Measurements from ENCODE around the gene PVR. TPM values are rescaled to one million over a fixed set of nuclear protein-coding genes. Genes with fewer than 3 reads are reported as not detected.
"Not testable (repeated sequence)": the region's sequence is repeated elsewhere in the genome, so short reads cannot be mapped to it uniquely, and the experiment has no call there.

Gene PVR
- total and polyA plus RNA-seq, 4 donors = 11.4 to 49.0 (median 32.1) TPM

DNA sequence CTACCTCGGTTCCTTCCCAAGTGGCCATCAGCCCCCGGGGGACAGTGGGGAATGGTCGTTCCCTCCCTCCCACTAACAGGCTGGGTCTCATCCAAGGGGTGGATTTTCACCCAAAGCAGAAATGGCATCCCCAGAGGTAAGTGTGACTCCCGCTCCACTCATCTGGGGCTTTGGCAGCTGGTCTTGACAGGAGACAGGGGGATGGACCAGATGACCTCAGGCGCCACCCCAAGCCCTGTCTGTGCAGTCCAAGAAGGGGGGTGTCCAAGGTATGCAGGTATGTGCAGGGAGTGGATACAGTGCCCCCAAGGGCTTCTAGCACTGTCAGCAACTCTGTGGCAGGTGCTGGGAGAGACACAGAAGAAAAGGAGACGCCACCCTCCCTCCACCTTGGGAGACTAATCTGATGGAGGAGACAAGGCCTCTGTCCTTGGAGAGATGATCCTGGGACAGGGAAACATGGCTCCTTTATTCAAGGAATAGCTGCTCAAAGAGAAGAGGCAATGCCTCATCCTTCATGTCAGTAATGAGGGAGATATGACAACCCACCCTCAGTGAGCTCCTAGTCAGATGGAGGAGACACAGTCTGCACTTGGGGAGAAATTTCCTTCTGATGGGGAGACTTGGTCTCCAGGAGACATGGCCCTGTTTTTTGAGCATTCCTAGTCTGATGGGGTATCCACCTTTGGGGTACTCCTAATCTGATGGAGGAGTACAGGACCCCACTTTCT lies 63.0 kb downstream of the PVR start:
- Histone ChIP-seq H3K27me3 (ENCODE audit: control insufficient read depth in 4 of 4, insufficient read depth in 4 of 4, low read length in 3 of 4) (no peaks in the 10 kb centered on the region), H3K9ac (ENCODE audit: low read depth in 1 of 2, low read length in 2 of 2) (no peak overlapping the region), H3K36me3 (ENCODE audit: control insufficient read depth in 4 of 4, insufficient read depth in 3 of 4, low read depth in 1 of 4, low read length in 3 of 4) (peaks cover 0 to 2% (median 0%) of the 10 kb centered on the region in 4 donors), H3K9me3 (ENCODE audit: control insufficient read depth in 4 of 4, low read length in 3 of 4) (no peaks in the 10 kb centered on the region), H3K4me1 (ENCODE audit: control insufficient read depth in 4 of 4, insufficient read depth in 4 of 4, low read length in 3 of 4) (no peaks in the 10 kb centered on the region), H3K27ac (ENCODE audit: low read depth in 1 of 2, low read length in 2 of 2) (no peak overlapping the region), H3K4me3 (ENCODE audit: low read depth in 1 of 3, low read length in 3 of 3) (no peak overlapping the region)
- no peak for TF ChIP-seq RXRA (IDR thresholded peaks at IDR 0.05)
- TF ChIP-seq, protein P1, sequence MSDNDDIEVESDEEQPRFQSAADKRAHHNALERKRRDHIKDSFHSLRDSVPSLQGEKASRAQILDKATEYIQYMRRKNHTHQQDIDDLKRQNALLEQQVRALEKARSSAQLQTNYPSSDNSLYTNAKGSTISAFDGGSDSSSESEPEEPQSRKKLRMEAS (IDR thresholded peaks at IDR 0.05) = no peak
- no peak for TF ChIP-seq HNF4G (IDR thresholded peaks at IDR 0.05)
- TF ChIP-seq FOXA1 (IDR thresholded peaks at IDR 0.05) = no peak
- no peak for DNase-seq (ENCODE audit: low spot score)
- WGBS = 90% methylated on average over 6 of the region's 6 CpGs

DNA sequence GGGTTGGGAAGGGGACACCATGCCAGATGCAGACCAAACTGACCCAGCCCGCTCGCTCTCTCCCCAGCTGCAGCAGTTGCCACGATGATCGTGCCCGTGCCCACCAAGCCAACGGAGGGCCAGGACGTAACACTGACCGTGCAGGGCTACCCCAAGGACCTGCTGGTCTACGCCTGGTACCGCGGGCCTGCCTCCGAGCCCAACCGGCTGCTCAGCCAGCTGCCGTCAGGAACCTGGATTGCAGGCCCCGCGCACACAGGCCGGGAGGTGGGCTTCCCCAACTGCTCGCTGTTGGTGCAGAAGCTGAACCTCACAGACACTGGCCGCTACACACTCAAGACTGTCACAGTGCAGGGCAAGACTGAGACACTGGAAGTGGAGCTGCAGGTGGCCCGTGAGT lies 64.1 kb downstream of the PVR start:
- no peak for DNase-seq (ENCODE audit: low spot score)
- no peaks in the 10 kb centered on the region for H3K4me1 ChIP-seq (ENCODE audit: control insufficient read depth in 4 of 4, insufficient read depth in 4 of 4, low read length in 3 of 4)
- 96% methylated on average over 20 of the region's 20 CpGs for WGBS

DNA sequence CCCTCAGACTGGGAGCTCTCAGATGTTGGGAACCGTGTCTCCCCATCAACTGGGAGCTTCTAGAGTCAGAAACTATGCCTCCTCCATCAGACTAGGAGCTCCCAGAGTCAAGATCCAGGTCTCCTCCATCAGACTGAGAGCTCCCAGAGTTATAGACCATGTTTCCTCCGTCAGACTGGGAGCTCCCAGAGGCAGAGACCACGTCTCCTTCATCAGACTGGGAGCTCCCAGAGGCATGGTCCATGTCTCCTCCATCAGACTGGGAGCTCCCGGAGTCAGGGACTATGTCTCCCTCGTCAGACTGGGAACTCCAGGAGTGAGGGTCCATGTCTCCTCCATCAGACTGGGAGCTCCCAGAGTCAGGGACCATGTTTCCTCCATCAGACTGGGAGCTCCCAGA lies 65.2 kb downstream of the PVR start:
- Histone ChIP-seq H3K9ac (ENCODE audit: low read depth in 1 of 2, low read length in 2 of 2) (no peak overlapping the region), H3K27ac (ENCODE audit: low read depth in 1 of 2, low read length in 2 of 2) (no peak overlapping the region), H3K9me3 (ENCODE audit: control insufficient read depth in 4 of 4, low read length in 3 of 4) (no peaks in the 10 kb centered on the region), H3K4me3 (ENCODE audit: low read depth in 1 of 3, low read length in 3 of 3) (no peak overlapping the region), H3K4me1 (ENCODE audit: control insufficient read depth in 4 of 4, insufficient read depth in 4 of 4, low read length in 3 of 4) (no peaks in the 10 kb centered on the region), H3K36me3 (ENCODE audit: control insufficient read depth in 4 of 4, insufficient read depth in 3 of 4, low read depth in 1 of 4, low read length in 3 of 4) (peaks cover 0 to 2% (median 0%) of the 10 kb centered on the region in 4 donors), H3K27me3 (ENCODE audit: control insufficient read depth in 4 of 4, insufficient read depth in 4 of 4, low read length in 3 of 4) (no peaks in the 10 kb centered on the region)
- 85% methylated on average over 5 of the region's 5 CpGs for WGBS
- no peak for DNase-seq (ENCODE audit: low spot score)
- TF ChIP-seq RAD21 (IDR thresholded peaks at IDR 0.05) (no peak), JUND (IDR thresholded peaks at IDR 0.05) (no peak), HNF4G (IDR thresholded peaks at IDR 0.05) (no peak), TAF1 (conservative IDR thresholded peaks at IDR 0.05) (no peak), FOXA2 (IDR thresholded peaks at IDR 0.05) (no peak), RXRA (IDR thresholded peaks at IDR 0.05) (no peak), NR2F2 (IDR thresholded peaks at IDR 0.05) (no peak)
- TF ChIP-seq, protein P2, sequence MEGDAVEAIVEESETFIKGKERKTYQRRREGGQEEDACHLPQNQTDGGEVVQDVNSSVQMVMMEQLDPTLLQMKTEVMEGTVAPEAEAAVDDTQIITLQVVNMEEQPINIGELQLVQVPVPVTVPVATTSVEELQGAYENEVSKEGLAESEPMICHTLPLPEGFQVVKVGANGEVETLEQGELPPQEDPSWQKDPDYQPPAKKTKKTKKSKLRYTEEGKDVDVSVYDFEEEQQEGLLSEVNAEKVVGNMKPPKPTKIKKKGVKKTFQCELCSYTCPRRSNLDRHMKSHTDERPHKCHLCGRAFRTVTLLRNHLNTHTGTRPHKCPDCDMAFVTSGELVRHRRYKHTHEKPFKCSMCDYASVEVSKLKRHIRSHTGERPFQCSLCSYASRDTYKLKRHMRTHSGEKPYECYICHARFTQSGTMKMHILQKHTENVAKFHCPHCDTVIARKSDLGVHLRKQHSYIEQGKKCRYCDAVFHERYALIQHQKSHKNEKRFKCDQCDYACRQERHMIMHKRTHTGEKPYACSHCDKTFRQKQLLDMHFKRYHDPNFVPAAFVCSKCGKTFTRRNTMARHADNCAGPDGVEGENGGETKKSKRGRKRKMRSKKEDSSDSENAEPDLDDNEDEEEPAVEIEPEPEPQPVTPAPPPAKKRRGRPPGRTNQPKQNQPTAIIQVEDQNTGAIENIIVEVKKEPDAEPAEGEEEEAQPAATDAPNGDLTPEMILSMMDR (IDR thresholded peaks at IDR 0.05; ENCODE audit: low read depth, low read length, missing input control) = no peak
- TF ChIP-seq, protein P3, sequence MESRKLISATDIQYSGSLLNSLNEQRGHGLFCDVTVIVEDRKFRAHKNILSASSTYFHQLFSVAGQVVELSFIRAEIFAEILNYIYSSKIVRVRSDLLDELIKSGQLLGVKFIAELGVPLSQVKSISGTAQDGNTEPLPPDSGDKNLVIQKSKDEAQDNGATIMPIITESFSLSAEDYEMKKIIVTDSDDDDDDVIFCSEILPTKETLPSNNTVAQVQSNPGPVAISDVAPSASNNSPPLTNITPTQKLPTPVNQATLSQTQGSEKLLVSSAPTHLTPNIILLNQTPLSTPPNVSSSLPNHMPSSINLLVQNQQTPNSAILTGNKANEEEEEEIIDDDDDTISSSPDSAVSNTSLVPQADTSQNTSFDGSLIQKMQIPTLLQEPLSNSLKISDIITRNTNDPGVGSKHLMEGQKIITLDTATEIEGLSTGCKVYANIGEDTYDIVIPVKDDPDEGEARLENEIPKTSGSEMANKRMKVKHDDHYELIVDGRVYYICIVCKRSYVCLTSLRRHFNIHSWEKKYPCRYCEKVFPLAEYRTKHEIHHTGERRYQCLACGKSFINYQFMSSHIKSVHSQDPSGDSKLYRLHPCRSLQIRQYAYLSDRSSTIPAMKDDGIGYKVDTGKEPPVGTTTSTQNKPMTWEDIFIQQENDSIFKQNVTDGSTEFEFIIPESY (IDR thresholded peaks at IDR 0.05) = no peak

More for the DNA sequence above, 64.1 kb downstream of the PVR start:
- no peaks in the 10 kb centered on the region for H3K9me3 ChIP-seq (ENCODE audit: control insufficient read depth in 4 of 4, low read length in 3 of 4)
- H3K36me3 ChIP-seq (ENCODE audit: control insufficient read depth in 4 of 4, insufficient read depth in 3 of 4, low read depth in 1 of 4, low read length in 3 of 4) = peaks cover 0 to 2% (median 0%) of the 10 kb centered on the region in 4 donors
- no peak overlapping the region for H3K9ac ChIP-seq (ENCODE audit: low read depth in 1 of 2, low read length in 2 of 2)
- no peak for TF ChIP-seq NR2F2 (IDR thresholded peaks at IDR 0.05)
- TF ChIP-seq SP1 (IDR thresholded peaks at IDR 0.05) = no peak
- no peak for TF ChIP-seq JUND (IDR thresholded peaks at IDR 0.05)
- TF ChIP-seq RAD21 (IDR thresholded peaks at IDR 0.05) = no peak
- TF ChIP-seq FOXA2 (IDR thresholded peaks at IDR 0.05) = no peak
- TF ChIP-seq, protein P3 (IDR thresholded peaks at IDR 0.05) = no peak
- no peak for TF ChIP-seq FOXA1 (IDR thresholded peaks at IDR 0.05)
- TF ChIP-seq EGR1 (IDR thresholded peaks at IDR 0.05; ENCODE audit: low read depth in 2 of 2) = no peak
- no peak for TF ChIP-seq RXRA (IDR thresholded peaks at IDR 0.05)
- TF ChIP-seq, protein P4, sequence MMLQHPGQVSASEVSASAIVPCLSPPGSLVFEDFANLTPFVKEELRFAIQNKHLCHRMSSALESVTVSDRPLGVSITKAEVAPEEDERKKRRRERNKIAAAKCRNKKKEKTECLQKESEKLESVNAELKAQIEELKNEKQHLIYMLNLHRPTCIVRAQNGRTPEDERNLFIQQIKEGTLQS (IDR thresholded peaks at IDR 0.05) = no peak
- no peak for TF ChIP-seq GABPA (IDR thresholded peaks at IDR 0.05 in 1 of 2, conservative IDR thresholded peaks at IDR 0.05 in 1 of 2)
- H3K27ac ChIP-seq (ENCODE audit: low read depth in 1 of 2, low read length in 2 of 2) = no peak overlapping the region
- H3K27me3 ChIP-seq (ENCODE audit: control insufficient read depth in 4 of 4, insufficient read depth in 4 of 4, low read length in 3 of 4) = no peaks in the 10 kb centered on the region
- H3K4me3 ChIP-seq (ENCODE audit: low read depth in 1 of 3, low read length in 3 of 3) = no peak overlapping the region

DNA sequence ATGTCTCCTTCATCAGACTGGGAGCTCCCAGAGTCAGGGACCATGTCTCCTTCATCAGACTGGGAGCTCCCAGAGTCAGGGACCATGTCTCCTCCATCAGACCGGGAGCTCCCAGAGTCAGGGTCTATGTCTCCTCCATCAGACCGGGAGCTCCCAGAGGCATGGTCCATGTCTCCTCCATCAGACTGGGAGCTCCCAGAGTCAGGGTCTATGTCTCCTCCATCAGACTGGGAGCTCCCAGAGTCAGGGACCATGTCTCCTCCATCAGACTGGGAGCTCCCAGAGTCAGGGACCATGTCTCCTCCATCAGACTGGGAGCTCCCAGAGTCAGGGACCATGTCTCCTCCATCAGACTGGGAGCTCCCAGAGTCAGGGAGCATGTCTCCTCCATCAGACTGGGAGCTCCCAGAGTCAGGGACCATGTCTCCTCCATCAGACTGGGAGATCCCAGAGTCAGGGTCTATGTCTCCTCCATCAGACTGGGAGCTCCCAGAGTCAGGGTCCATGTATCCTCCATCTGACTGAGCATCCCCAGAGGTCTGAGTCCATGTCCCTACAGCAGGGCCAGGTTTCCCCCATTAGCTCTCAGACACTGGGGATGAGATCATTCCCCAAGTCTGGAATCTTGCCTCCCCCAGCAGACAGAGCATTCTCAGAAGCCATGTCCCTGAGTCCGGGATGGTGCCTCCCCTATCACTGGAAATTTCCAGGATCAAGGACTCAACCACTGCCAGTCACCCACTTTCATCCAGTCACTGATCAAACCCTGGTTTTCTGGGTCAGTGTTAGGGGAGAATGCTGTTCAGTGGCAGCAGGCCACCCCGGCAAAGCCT lies 65.9 kb downstream of the PVR start:
- not testable (repeated sequence) for H3K4me3 ChIP-seq (ENCODE audit: low read depth in 1 of 3, low read length in 3 of 3); H3K27ac ChIP-seq (ENCODE audit: low read depth in 1 of 2, low read length in 2 of 2); DNase-seq (ENCODE audit: low spot score); H3K4me1 ChIP-seq (ENCODE audit: control insufficient read depth in 4 of 4, insufficient read depth in 4 of 4, low read length in 3 of 4); H3K27me3 ChIP-seq (ENCODE audit: control insufficient read depth in 4 of 4, insufficient read depth in 4 of 4, low read length in 3 of 4); H3K36me3 ChIP-seq (ENCODE audit: control insufficient read depth in 4 of 4, insufficient read depth in 3 of 4, low read depth in 1 of 4, low read length in 3 of 4); H3K9ac ChIP-seq (ENCODE audit: low read depth in 1 of 2, low read length in 2 of 2); H3K9me3 ChIP-seq (ENCODE audit: control insufficient read depth in 4 of 4, low read length in 3 of 4)
- 93% methylated on average over 4 of the region's 4 CpGs for WGBS

All from liver (tissue), 9 donors.